Stimulated activated CD8-positive, alpha-beta memory T cell treated with anti-CD3 and anti-CD28 coated beads, Interleukin-7, amount 100 ng/mL, for 4 hours (primary cell): Measurements from ENCODE around the gene TMPRSS2.

ENCODE experiments used
- DNase-seq, 2 donors: peaks; one replicate each; pipeline ENCODE4 v3.0.0-alpha.2; 2020; ENCODE audit warnings: low read depth in 2 of 2

TMPRSS2 gene

GRCh38 chr21:41481191-41481590, 26.8 kb downstream of the TMPRSS2 start:
- DNase-seq: no peak

- no peak for DNase-seq
Observed at GRCh38 chr21:41480086-41480690, 27.8 kb downstream of the TMPRSS2 start.

GRCh38 chr21:41479686-41480085, 28.3 kb downstream of the TMPRSS2 start:
- no peak for DNase-seq

GRCh38 chr21:41478319-41479177, 29.4 kb downstream of the TMPRSS2 start:
- no peak for DNase-seq

GRCh38 chr21:41477641-41478318, 30.2 kb downstream of the TMPRSS2 start:
- no peak for DNase-seq

- no peak for DNase-seq
Observed at GRCh38 chr21:41475714-41476420, 32.1 kb downstream of the TMPRSS2 start.

- no peak for DNase-seq
Observed at GRCh38 chr21:41472753-41473548, 35.0 kb downstream of the TMPRSS2 start.

- no peak for DNase-seq
Observed at GRCh38 chr21:41470054-41470453, 37.9 kb downstream of the TMPRSS2 start.

- DNase-seq: no peak
Observed at GRCh38 chr21:41466024-41466820, 41.7 kb downstream of the TMPRSS2 start.

GRCh38 chr21:41465176-41465781, 42.7 kb downstream of the TMPRSS2 start:
- DNase-seq: no peak

GRCh38 chr21:41460578-41461527, 47.1 kb downstream of the TMPRSS2 start:
- DNase-seq: peak; percentile 13 to 23

- no peak for DNase-seq
Observed at GRCh38 chr21:41459884-41460534, 47.9 kb downstream of the TMPRSS2 start.

- DNase-seq: no peak
Observed at GRCh38 chr21:41458559-41458958, 49.4 kb downstream of the TMPRSS2 start.

GRCh38 chr21:41458121-41458520, 49.8 kb downstream of the TMPRSS2 start:
- DNase-seq: no peak

- DNase-seq: no peak
Observed at GRCh38 chr21:41453761-41454160, 54.2 kb downstream of the TMPRSS2 start.

- DNase-seq: no peak
Observed at GRCh38 chr21:41453198-41453597, 54.8 kb downstream of the TMPRSS2 start.

- DNase-seq: no peak
Observed at GRCh38 chr21:41451753-41452676, 55.9 kb downstream of the TMPRSS2 start.
